Amniotic stem cell (primary cell): Measurements from ENCODE around the gene ARID3B.

ENCODE experiments used
- DNase-seq: peaks from one replicate; lab custom pipeline; 2025; lab: John Stamatoyannopoulos, UW

Gene ARID3B

GRCh38 chr15:74603789-74604705 is 63.0 kb downstream of the ARID3B start:
- no peak for DNase-seq

- DNase-seq: no peak
Measured at GRCh38 chr15:74604983-74605794, 64.2 kb downstream of the ARID3B start.

- DNase-seq: no peak
Measured at GRCh38 chr15:74605795-74606150, 64.8 kb downstream of the ARID3B start.

- DNase-seq: no peak
Measured at GRCh38 chr15:74608786-74609185, 67.8 kb downstream of the ARID3B start.

- no peak for DNase-seq
Measured at GRCh38 chr15:74609938-74610301, 68.9 kb downstream of the ARID3B start.

GRCh38 chr15:74610302-74610951 is 69.4 kb downstream of the ARID3B start:
- no peak for DNase-seq

- no peak for DNase-seq
Measured at GRCh38 chr15:74611341-74611740, 70.3 kb downstream of the ARID3B start.

- DNase-seq: no peak
Measured at GRCh38 chr15:74611834-74612233, 70.8 kb downstream of the ARID3B start.

- DNase-seq: no peak
Measured at GRCh38 chr15:74612677-74613076, 71.7 kb downstream of the ARID3B start.

GRCh38 chr15:74613089-74613952 is 72.3 kb downstream of the ARID3B start:
- no peak for DNase-seq

GRCh38 chr15:74613953-74614743 is 73.1 kb downstream of the ARID3B start:
- no peak for DNase-seq

- peak; percentile 42 for DNase-seq
Measured at GRCh38 chr15:74614744-74615507, 73.9 kb downstream of the ARID3B start.

- peak; percentile 85 for DNase-seq
Measured at GRCh38 chr15:74615508-74616365, 74.7 kb downstream of the ARID3B start, which contains the start of gene CLK3. CLK3 (plus strand) TSS chr15:74615836; CDS start chr15:74619197, 3,361 bp downstream.

- DNase-seq: peak; percentile 33
Measured at GRCh38 chr15:74616366-74616939, 75.4 kb downstream of the ARID3B start.

- DNase-seq: no peak
Measured at GRCh38 chr15:74616996-74617395, 76.0 kb downstream of the ARID3B start.

GRCh38 chr15:74618841-74619596 is 78.0 kb downstream of the ARID3B start:
- DNase-seq: no peak

- no peak for DNase-seq
Measured at GRCh38 chr15:74619916-74620635, 79.1 kb downstream of the ARID3B start.
